ENCODE measurements around the gene TBC1D16. TPM values are rescaled to one million over a fixed set of nuclear protein-coding genes. Genes with fewer than 3 reads are reported as not detected.
"Not testable (repeated sequence)": the region's sequence is repeated elsewhere in the genome, so short reads cannot be mapped to it uniquely, and the experiment has no call there.

TBC1D16 gene
- total RNA-seq, 1 experiment from 2014 or later: 20.3 TPM

- DNase-seq (ENCODE audit: low read depth): no peak
These were observed 31.7 kb downstream of the TBC1D16 start for GRCh38 chr17:80003969-80004368.

GRCh38 chr17:80002690-80003490, 32.8 kb downstream of the TBC1D16 start:
- no peak for DNase-seq (ENCODE audit: low read depth)

GRCh38 chr17:80002070-80002641, 33.5 kb downstream of the TBC1D16 start:
- DNase-seq (ENCODE audit: low read depth): no peak

GRCh38 chr17:80000981-80001775, 34.5 kb downstream of the TBC1D16 start:
- DNase-seq (ENCODE audit: low read depth): no peak

GRCh38 chr17:80000136-80000535, 35.5 kb downstream of the TBC1D16 start:
- no peak for DNase-seq (ENCODE audit: low read depth)

GRCh38 chr17:79997011-79997660, 38.5 kb downstream of the TBC1D16 start:
- DNase-seq (ENCODE audit: low read depth): no peak

GRCh38 chr17:79996291-79996690, 39.4 kb downstream of the TBC1D16 start:
- no peak for DNase-seq (ENCODE audit: low read depth)

GRCh38 chr17:79995696-79996095, 40.0 kb downstream of the TBC1D16 start:
- DNase-seq (ENCODE audit: low read depth): no peak

GRCh38 chr17:79994602-79995001, 41.1 kb downstream of the TBC1D16 start:
- no peak for DNase-seq (ENCODE audit: low read depth)

- DNase-seq (ENCODE audit: low read depth): not testable (repeated sequence)
These were observed 41.5 kb downstream of the TBC1D16 start for GRCh38 chr17:79994228-79994569.

- DNase-seq (ENCODE audit: low read depth): peak; percentile 75
These were observed 42.1 kb downstream of the TBC1D16 start for GRCh38 chr17:79993390-79994227.

- no peak for DNase-seq (ENCODE audit: low read depth)
These were observed 42.9 kb downstream of the TBC1D16 start for GRCh38 chr17:79992649-79993389.

- no peak for DNase-seq (ENCODE audit: low read depth)
These were observed 43.6 kb downstream of the TBC1D16 start for GRCh38 chr17:79991924-79992648.

- peak; percentile 65 for DNase-seq (ENCODE audit: low read depth)
These were observed 44.3 kb downstream of the TBC1D16 start for GRCh38 chr17:79991140-79991923.

GRCh38 chr17:79990704-79991103, 45.0 kb downstream of the TBC1D16 start:
- no peak for DNase-seq (ENCODE audit: low read depth)

GRCh38 chr17:79990051-79990592, 45.5 kb downstream of the TBC1D16 start:
- no peak for DNase-seq (ENCODE audit: low read depth)

GRCh38 chr17:79989106-79989835, 46.4 kb downstream of the TBC1D16 start:
- no peak for DNase-seq (ENCODE audit: low read depth)

Data from Daoy (cell line).